K562 (cell line): ENCODE data around the gene CD300E. TPM values are rescaled to one million over a fixed set of nuclear protein-coding genes. Genes with fewer than 3 reads are reported as not detected.

ENCODE experiments used
- ATAC-seq: fragments of 200-7000 bp; cut with Tn5 transposase; 3 replicates; pipeline ENCODE4 v1.9.1; 2020; ENCODE audit warnings: moderate library complexity
- BruUV-seq: library from RNA; stranded (reverse); fragments of 400-500 nt; replicated peaks from 2 replicates; lab custom pipeline; 2021; lab: Mats Ljungman, UMichigan
- CTCF ChIA-PET: fragments of 300-600 bp; formaldehyde crosslinking; extraction: SDS; loops from one replicate; lab custom pipeline; 2021; ENCODE audit warnings: low intra/inter-chr PET ratio; lab: Yijun Ruan, JAX
- POLR2A ChIA-PET: fragments of 300-600, 350-650 bp; sonication (Branson Sonifier 250); formaldehyde crosslinking; extraction: SDS; loops from one replicate; lab custom pipeline; 2021; ENCODE audit warnings: antibody characterized with exemption, inconsistent platforms; lab: Yijun Ruan, JAX
- DNase-seq, 4 experiments: peaks; one replicate each; pipeline versions ENCODE4 v3.0.0 to v3.0.0-alpha.2; 2011 to 2018; ENCODE audit warnings: low spot score in 3 of 4, mixed read lengths in 3 of 4; ENCODE audit errors: extremely low read depth in 1 of 4
- FAIRE-seq: peaks from 2 replicates; lab custom pipeline; 2011; peaks lifted over from hg19 to GRCh38; lab: Jason Lieb, UNC
- H2AFZ ChIP-seq: 2 replicates; pipeline ENCODE4 v1.6.0; 2011; ENCODE audit warnings: low read depth, low read length, control low read depth, inconsistent platforms
- H3K27ac ChIP-seq: fragments of 200-600 bp; 3 replicates; pipeline ENCODE4 v1.8.0; 2011; ENCODE audit warnings: low read depth, mild to moderate bottlenecking, control low read depth, inconsistent platforms, low read length, moderate library complexity, mixed read lengths; ENCODE audit errors: extremely low read depth
- H3K27me3 ChIP-seq, 2 experiments: fragments of 300-600 bp in 1 of 2; 2 replicates in 1 of 2; 3 replicates in 1 of 2; pipeline versions ENCODE4 v1.6.0 to v1.8.0; 2011; ENCODE audit warnings: inconsistent platforms in 2 of 2, low read length in 2 of 2, mild to moderate bottlenecking in 1 of 2, mixed read lengths in 1 of 2, moderate library complexity in 1 of 2; ENCODE audit not compliant: control insufficient read depth in 2 of 2, insufficient read depth in 2 of 2
- H3K36me3 ChIP-seq: fragments of 300-600 bp; 3 replicates; pipeline ENCODE4 v1.8.0; 2011; ENCODE audit warnings: mild to moderate bottlenecking, low read length, inconsistent platforms; ENCODE audit not compliant: control insufficient read depth, insufficient read depth
- H3K4me1 ChIP-seq, 2 experiments: fragments of 200-600 bp in 1 of 2; replicated peaks in 1 of 2; 2 replicates in 1 of 2; 3 replicates in 1 of 2; pipeline versions ENCODE4 v1.5.1 to v1.8.0; 2011; ENCODE audit warnings: inconsistent platforms in 2 of 2, low read length in 2 of 2, mild to moderate bottlenecking in 1 of 2, mixed read lengths in 1 of 2, moderate library complexity in 1 of 2; ENCODE audit not compliant: control insufficient read depth in 2 of 2, insufficient read depth in 2 of 2
- H3K4me2 ChIP-seq: 2 replicates; pipeline ENCODE4 v1.6.1; 2011; ENCODE audit warnings: low read length, control low read depth, inconsistent platforms, mixed read lengths; ENCODE audit not compliant: insufficient read depth
- H3K4me3 ChIP-seq: fragments of 200-600 bp; sonication (generic), shearing (Covaris generic); 2 replicates; pipeline ENCODE4 v1.5.1; 2016; ENCODE audit warnings: control low read depth, inconsistent platforms
- H3K79me2 ChIP-seq: fragments of 200-600 bp; 3 replicates; pipeline ENCODE4 v1.8.0; 2011; ENCODE audit warnings: low read length, inconsistent platforms; ENCODE audit not compliant: control insufficient read depth, insufficient read depth
- H3K9ac ChIP-seq, 2 experiments: 2 replicates each; pipeline versions ENCODE4 v1.6.0 to v1.6.1; 2011; ENCODE audit warnings: low read depth in 2 of 2, low read length in 2 of 2, control low read depth in 1 of 2, inconsistent platforms in 1 of 2, mild to moderate bottlenecking in 1 of 2, mixed read lengths in 1 of 2; ENCODE audit not compliant: insufficient read depth in 1 of 2
- H3K9me1 ChIP-seq: one replicate; pipeline ENCODE4 v1.6.0; 2011; ENCODE audit warnings: inconsistent platforms, mild to moderate bottlenecking, low read length, moderate library complexity; ENCODE audit not compliant: control insufficient read depth, insufficient read depth
- H3K9me3 ChIP-seq: replicated peaks from 2 replicates; pipeline ENCODE4 v1.5.1; 2011; ENCODE audit warnings: low read depth, low read length, inconsistent platforms; ENCODE audit not compliant: control insufficient read depth, insufficient read depth
- H4K20me1 ChIP-seq: replicated peaks from 2 replicates; pipeline ENCODE4 v1.6.1; 2011; ENCODE audit warnings: low read length, inconsistent platforms, mixed read lengths; ENCODE audit not compliant: control insufficient read depth, insufficient read depth
- ATF4 ChIP-seq: fragments of 450-650 bp; formaldehyde crosslinking; IDR thresholded peaks from 2 replicates; pipeline ENCODE4 v1.4.0; 2022; ENCODE audit warnings: mild to moderate bottlenecking, moderate library complexity
- CEBPG ChIP-seq, 3 experiments: fragments of 200-800 bp in 1 of 3; sonication (Bioruptor generic) in 1 of 3; sonication (generic) in 1 of 3; formaldehyde crosslinking in 1 of 3; IDR thresholded peaks in 2 of 3; conservative IDR thresholded peaks in 1 of 3; 2 replicates each; pipeline versions ENCODE4 v1.6.1 to v1.8.0; 2016 to 2022; ENCODE audit warnings: missing compliant biosample characterization in 2 of 3, missing genetic modification characterization in 2 of 3, mild to moderate bottlenecking in 1 of 3, missing genetic modification reagents in 1 of 3
- E2F4 ChIP-seq: sonication (generic); formaldehyde crosslinking; IDR thresholded peaks from 2 replicates; pipeline ENCODE4 v1.8.0; 2022; ENCODE audit warnings: mild to moderate bottlenecking, low read depth, missing genetic modification reagents
- WGBS: fragments of 100-300 bp; shearing (Covaris generic); methylation state at CpG from one replicate; pipeline ENCODE4 v1.1.6; 2016; ENCODE audit warnings: low coverage, mixed read lengths; ENCODE audit not compliant: insufficient coverage; ENCODE audit errors: missing lambda C conversion rate; 5-methylcytosine and 5-hydroxymethylcytosine counted together
- in situ Hi-C: fragments of 300-500 bp; cut with MboI; formaldehyde crosslinking; loops from 4 replicates; pipeline ENCODE4 v1.15.0; 2018; ENCODE audit warnings: inconsistent platforms, mixed read lengths
- intact Hi-C: fragments of 100-400 bp; cut with micrococcal nuclease; formaldehyde crosslinking; loops from 2 replicates; pipeline ENCODE4 v1.14.2; 2022
- polyA plus RNA-seq, 8 experiments: library from polyadenylated mRNA; depleted of rRNA in 4 of 8; stranded (reverse) in 5 of 8; unstranded in 3 of 8; fragments of >200 nt; fragmentation: Nextera tagmentation in 2 of 8; fragmentation: Illumina TruSeq in 1 of 8; extraction: Ambion mirVana in 2 of 8; extraction: Trizol in 1 of 8; gene quantifications; 2 replicates each; pipeline versions ENCODE4 v1.2.1 to v1.2.3, GENCODE V29; 2011 to 2014; ENCODE audit warnings: inconsistent platforms in 1 of 8, missing spikeins in 1 of 8
- total RNA-seq, 7 experiments: library from RNA; depleted of rRNA in 6 of 7; stranded (reverse); fragments of >200 nt in 6 of 7; fragmentation: Illumina TruSeq in 2 of 7; extraction: Trizol in 2 of 7; gene quantifications; 2 replicates each; pipeline versions ENCODE4 v1.2.1 to v1.2.3, GENCODE V29; 2011 to 2021; ENCODE audit warnings: low replicate concordance in 1 of 7
- TF ChIP-seq, protein P1 (sequence below), 2 experiments: fragments of 450-650 bp in 1 of 2; sonication (generic) in 1 of 2; formaldehyde crosslinking in 1 of 2; IDR thresholded peaks in 1 of 2; conservative IDR thresholded peaks in 1 of 2; 2 replicates each; pipeline versions ENCODE4 v1.6.1 to v1.8.1; 2016 to 2023; ENCODE audit warnings: mild to moderate bottlenecking in 2 of 2, moderate library complexity in 2 of 2, inconsistent platforms in 1 of 2, missing genetic modification reagents in 1 of 2

Gene CD300E
- total and polyA plus RNA-seq, 9 of the 15 experiments (the other 6 are each of a cell fraction or from before 2014, with no cell fraction given): not detected

DNA sequence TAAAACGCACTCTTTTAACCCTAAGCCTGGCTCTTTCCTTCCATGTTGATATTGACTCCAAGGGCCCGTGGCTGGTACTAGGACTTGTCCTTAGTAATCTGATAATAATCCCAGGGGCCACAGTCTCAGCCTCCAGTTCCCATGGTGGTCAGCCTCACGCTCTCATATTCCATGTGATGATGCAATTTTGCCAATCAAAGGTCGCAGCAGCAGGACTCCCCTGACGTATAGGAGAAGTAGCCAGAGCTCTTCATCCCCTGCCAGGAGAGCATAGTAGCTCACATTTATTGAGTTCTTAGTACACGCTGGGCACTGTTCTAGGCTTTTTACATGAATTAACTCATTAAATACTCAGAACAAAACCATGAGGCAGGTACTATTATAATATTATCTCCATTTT lies 46.8 kb upstream of the CD300E start:
- BruUV-seq: no TSS peak
- TF ChIP-seq, protein P1, sequence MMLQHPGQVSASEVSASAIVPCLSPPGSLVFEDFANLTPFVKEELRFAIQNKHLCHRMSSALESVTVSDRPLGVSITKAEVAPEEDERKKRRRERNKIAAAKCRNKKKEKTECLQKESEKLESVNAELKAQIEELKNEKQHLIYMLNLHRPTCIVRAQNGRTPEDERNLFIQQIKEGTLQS (IDR thresholded peaks at IDR 0.05): peak; percentile 35; the same call in 1 of the 2 replicates
- TF ChIP-seq, protein P1 (CRISPR knock-in tag; conservative IDR thresholded peaks at IDR 0.05): no peak
- TF ChIP-seq CEBPG (CRISPR knock-in tag; IDR thresholded peaks at IDR 0.05) (no peak), CEBPG (tag; conservative IDR thresholded peaks at IDR 0.05 in 1 of 2, IDR thresholded peaks at IDR 0.05 in 1 of 2) (peak in 1 of 2 experiments; percentile 33; a peak in 1 of 4 replicates), ATF4 (CRISPR knock-in tag) (no peak), E2F4 (CRISPR knock-in tag) (no peak)
- 0% methylated on average over 6 of the region's 6 CpGs for WGBS
- in situ Hi-C loops: no loop called here
- intact Hi-C loops: no loop called here
- no peaks in the 10 kb centered on the region for H4K20me1 ChIP-seq
- no peak overlapping the region for H3K27ac ChIP-seq
- ATAC-seq (no peak), FAIRE-seq (no peak), DNase-seq (no peak)
- H2AFZ ChIP-seq: no peak overlapping the region
- H3K9ac ChIP-seq: no peak overlapping the region
- peaks cover 0 to 6% of the 10 kb centered on the region in 2 experiments; a peak in 1 of 5 replicates for H3K4me1 ChIP-seq
- CTCF ChIA-PET: no interaction called here
- no peak overlapping the region for H3K4me2 ChIP-seq
- no peaks in the 10 kb centered on the region for H3K79me2 ChIP-seq
- peaks cover 0 to 5% of the 10 kb centered on the region in 2 experiments; a peak in 1 of 5 replicates for H3K27me3 ChIP-seq
- H3K9me3 ChIP-seq: no peaks in the 10 kb centered on the region
- H3K4me3 ChIP-seq: no peak overlapping the region
- H3K36me3 ChIP-seq: no peaks in the 10 kb centered on the region
- H3K9me1 ChIP-seq: no peaks in the 10 kb centered on the region
- POLR2A ChIA-PET: interaction anchor here (0.8 kb wide), 1 partner anchor 19 kb away, joined by 3 read pairs; no protein-coding TSS in a partner anchor
